Ascending aorta (tissue), 2 donors: ENCODE measurements around the gene AGTR1. TPM values are rescaled to one million over a fixed set of nuclear protein-coding genes. Genes with fewer than 3 reads are reported as not detected.

Experiments used
- DNase-seq, 2 donors: peaks; one replicate each; pipeline ENCODE4 v3.0.0-alpha.2; 2019; ENCODE audit warnings: low spot score in 2 of 2
- H3K27ac ChIP-seq, 2 donors: fragments of 200-600 bp; sonication (generic); one replicate each; pipeline ENCODE4 v1.5.1; 2016 to 2017; ENCODE audit warnings: mild to moderate bottlenecking in 1 of 2
- H3K27me3 ChIP-seq: fragments of 200-600 bp; sonication (generic); one replicate; pipeline ENCODE4 v1.5.1; 2017
- H3K36me3 ChIP-seq, 2 donors: fragments of 200-600 bp; sonication (generic); one replicate each; pipeline ENCODE4 v1.5.1; 2016
- H3K4me1 ChIP-seq, 2 donors: fragments of 200-600 bp; sonication (generic); one replicate each; pipeline ENCODE4 v1.5.1; 2016 to 2017; ENCODE audit warnings: mild to moderate bottlenecking in 1 of 2
- H3K4me3 ChIP-seq, 2 donors: fragments of 200-600 bp; sonication (generic); one replicate each; pipeline ENCODE4 v1.5.1; 2016 to 2017; ENCODE audit warnings: mild to moderate bottlenecking in 1 of 2
- H3K9me3 ChIP-seq, 2 donors: fragments of 200-600 bp; sonication (generic); one replicate each; pipeline ENCODE4 v1.5.1; 2016
- intact Hi-C: fragments of 100-400 bp; cut with DNase I; formaldehyde crosslinking; loops from one replicate; pipeline ENCODE4 v1.15.1; 2023
- total RNA-seq: library from RNA; depleted of rRNA; stranded (reverse); fragments of >200 nt; gene quantifications from one replicate; pipeline ENCODE4 v1.1.0, GENCODE V29; 2016
- TF ChIP-seq, protein P1 (sequence below), 3 experiments: fragments of 200-600 bp in 2 of 3; fragments of 450-650 bp in 1 of 3; sonication (generic) in 2 of 3; IDR thresholded peaks; one replicate each; pipeline ENCODE4 v1.5.1; 2016 to 2019; ENCODE audit warnings: antibody characterized with exemption in 3 of 3, mild to moderate bottlenecking in 1 of 3, moderate library complexity in 1 of 3

Gene AGTR1
- total RNA-seq, 1 donor from 2014 or later = 20.0 TPM

GRCh38 chr3:148755570-148755969, 57.9 kb downstream of the AGTR1 start:
- no peak for DNase-seq
- H3K36me3 ChIP-seq = no peaks in the 10 kb centered on the region
- TF ChIP-seq, protein P1, sequence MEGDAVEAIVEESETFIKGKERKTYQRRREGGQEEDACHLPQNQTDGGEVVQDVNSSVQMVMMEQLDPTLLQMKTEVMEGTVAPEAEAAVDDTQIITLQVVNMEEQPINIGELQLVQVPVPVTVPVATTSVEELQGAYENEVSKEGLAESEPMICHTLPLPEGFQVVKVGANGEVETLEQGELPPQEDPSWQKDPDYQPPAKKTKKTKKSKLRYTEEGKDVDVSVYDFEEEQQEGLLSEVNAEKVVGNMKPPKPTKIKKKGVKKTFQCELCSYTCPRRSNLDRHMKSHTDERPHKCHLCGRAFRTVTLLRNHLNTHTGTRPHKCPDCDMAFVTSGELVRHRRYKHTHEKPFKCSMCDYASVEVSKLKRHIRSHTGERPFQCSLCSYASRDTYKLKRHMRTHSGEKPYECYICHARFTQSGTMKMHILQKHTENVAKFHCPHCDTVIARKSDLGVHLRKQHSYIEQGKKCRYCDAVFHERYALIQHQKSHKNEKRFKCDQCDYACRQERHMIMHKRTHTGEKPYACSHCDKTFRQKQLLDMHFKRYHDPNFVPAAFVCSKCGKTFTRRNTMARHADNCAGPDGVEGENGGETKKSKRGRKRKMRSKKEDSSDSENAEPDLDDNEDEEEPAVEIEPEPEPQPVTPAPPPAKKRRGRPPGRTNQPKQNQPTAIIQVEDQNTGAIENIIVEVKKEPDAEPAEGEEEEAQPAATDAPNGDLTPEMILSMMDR (IDR thresholded peaks at IDR 0.05) = no peak
- intact Hi-C loops = no loop called here
- H3K9me3 ChIP-seq = no peaks in the 10 kb centered on the region
- no peaks in the 10 kb centered on the region for H3K4me1 ChIP-seq
- H3K4me3 ChIP-seq = no peak overlapping the region
- no peak overlapping the region for H3K27ac ChIP-seq
- no peaks in the 10 kb centered on the region for H3K27me3 ChIP-seq

DNA sequence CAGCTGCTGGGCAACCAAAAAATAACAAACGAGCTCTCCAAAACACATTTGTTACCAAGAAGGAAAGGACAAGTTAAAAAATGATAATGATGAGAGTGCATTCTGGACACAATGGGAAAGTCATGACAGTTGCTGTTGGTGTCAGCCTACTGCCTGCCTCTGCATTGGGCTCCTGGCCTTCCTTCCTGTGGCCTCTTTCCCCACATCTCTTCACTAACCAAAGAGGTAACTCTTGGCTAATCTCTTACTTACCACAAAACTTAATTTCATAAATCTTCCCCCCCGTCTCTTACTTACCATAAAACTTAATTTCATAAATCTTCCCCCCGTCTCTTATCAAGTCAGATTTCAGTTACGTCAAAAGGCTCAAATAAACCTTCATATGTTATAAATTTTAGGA, 58.6 kb downstream of the AGTR1 start:
- no peaks in the 10 kb centered on the region for H3K36me3 ChIP-seq
- intact Hi-C loops = no loop called here
- H3K4me1 ChIP-seq = no peaks in the 10 kb centered on the region
- H3K27me3 ChIP-seq = no peaks in the 10 kb centered on the region
- TF ChIP-seq, protein P1 (IDR thresholded peaks at IDR 0.05) = no peak
- no peak overlapping the region for H3K4me3 ChIP-seq
- no peak overlapping the region for H3K27ac ChIP-seq
- no peak for DNase-seq
- no peaks in the 10 kb centered on the region for H3K9me3 ChIP-seq

DNA sequence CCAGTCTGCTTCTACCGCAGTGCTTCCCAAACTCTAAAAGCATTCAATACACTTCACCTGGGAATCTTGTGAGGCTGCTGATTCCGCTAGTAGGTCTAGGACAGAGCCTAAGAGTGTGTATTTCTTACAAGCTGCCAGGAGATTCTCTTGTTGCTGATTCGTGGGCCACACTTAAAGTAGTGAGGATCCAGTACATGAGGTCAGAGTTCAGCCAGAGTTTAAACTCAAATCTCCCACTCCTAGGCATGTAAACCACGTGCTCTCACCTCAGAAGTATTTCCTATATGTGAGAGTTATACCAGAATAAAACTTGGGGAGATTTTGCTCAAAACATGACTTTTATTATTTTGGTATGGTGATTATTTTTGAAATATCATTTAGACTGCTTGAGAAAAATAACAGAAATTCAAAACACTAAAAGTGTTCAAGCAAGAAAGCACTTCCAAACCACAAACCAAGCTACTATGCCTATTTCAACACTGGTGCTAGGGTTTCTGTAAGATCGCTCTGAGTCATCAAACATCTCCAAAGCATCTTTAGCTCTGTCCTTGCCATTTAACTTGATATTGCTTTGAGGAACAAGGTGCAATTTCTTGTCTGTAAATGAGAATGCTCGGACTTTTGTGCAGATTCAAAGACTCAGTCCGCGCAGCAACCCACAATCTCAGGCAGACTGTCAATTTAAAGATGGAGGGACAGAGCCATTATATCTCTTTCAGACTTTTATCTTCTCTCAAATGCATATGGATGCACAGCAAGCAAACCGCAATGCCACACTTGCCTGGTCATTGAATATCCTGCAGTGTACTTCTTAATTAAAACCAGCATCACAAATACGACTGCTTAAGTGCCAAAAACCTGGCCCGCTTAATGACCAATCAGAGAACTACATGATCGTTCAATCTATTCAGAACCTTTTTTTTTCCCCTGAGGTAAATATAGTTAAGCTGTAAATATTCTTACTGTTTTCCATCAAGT, 59.8 kb downstream of the AGTR1 start:
- Histone ChIP-seq H3K27ac (no peak overlapping the region), H3K4me1 (no peaks in the 10 kb centered on the region), H3K36me3 (no peaks in the 10 kb centered on the region), H3K27me3 (no peaks in the 10 kb centered on the region), H3K9me3 (no peaks in the 10 kb centered on the region), H3K4me3 (no peak overlapping the region)
- intact Hi-C loops = no loop called here
- TF ChIP-seq, protein P1 (IDR thresholded peaks at IDR 0.05) = no peak
- no peak for DNase-seq

- no peaks in the 10 kb centered on the region for H3K4me1 ChIP-seq
- H3K4me3 ChIP-seq = no peak overlapping the region
- H3K36me3 ChIP-seq = no peaks in the 10 kb centered on the region
- no peak for DNase-seq
- intact Hi-C loops = no loop called here
- TF ChIP-seq, protein P1 (IDR thresholded peaks at IDR 0.05) = no peak
- no peak overlapping the region for H3K27ac ChIP-seq
- H3K27me3 ChIP-seq = no peaks in the 10 kb centered on the region
- no peaks in the 10 kb centered on the region for H3K9me3 ChIP-seq
Observed at GRCh38 chr3:148758303-148758884, 60.7 kb downstream of the AGTR1 start.

DNA sequence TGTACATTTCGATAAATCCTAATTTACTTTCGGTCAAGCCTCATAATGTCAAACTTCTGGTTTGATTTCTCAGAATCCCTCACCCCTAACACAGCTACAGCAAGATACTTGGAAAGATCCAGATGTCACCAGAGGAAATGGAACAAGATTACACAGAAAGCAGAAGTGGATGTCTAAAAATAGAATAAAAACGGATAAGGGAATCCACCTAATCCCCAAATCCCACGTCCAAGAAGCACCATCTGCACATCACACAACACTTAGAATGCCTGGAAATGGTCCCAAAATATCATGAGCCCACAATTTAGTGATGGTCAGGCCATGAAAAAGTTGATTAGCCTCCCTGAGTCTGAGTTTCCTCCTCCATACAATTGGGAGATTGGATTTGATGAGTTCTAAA, 61.7 kb downstream of the AGTR1 start:
- Histone ChIP-seq H3K4me1 (no peaks in the 10 kb centered on the region), H3K4me3 (no peak overlapping the region), H3K27ac (no peak overlapping the region), H3K9me3 (no peaks in the 10 kb centered on the region), H3K36me3 (no peaks in the 10 kb centered on the region), H3K27me3 (no peaks in the 10 kb centered on the region)
- intact Hi-C loops = no loop called here
- TF ChIP-seq, protein P1 (IDR thresholded peaks at IDR 0.05) = no peak
- DNase-seq = no peak
